SH-SY5Y (cell line): Measurements from ENCODE around the gene CRIM1.

ENCODE experiments used
- GATA2 ChIP-seq: IDR thresholded peaks from 2 replicates; pipeline ENCODE4 v1.6.1; 2011; ENCODE audit warnings: mild to moderate bottlenecking, low read depth, low read length
- GATA3 ChIP-seq: IDR thresholded peaks from 2 replicates; pipeline ENCODE4 v1.6.1; 2011; ENCODE audit warnings: low read depth, mild to moderate bottlenecking, low read length, moderate library complexity

The CRIM1 gene

DNA sequence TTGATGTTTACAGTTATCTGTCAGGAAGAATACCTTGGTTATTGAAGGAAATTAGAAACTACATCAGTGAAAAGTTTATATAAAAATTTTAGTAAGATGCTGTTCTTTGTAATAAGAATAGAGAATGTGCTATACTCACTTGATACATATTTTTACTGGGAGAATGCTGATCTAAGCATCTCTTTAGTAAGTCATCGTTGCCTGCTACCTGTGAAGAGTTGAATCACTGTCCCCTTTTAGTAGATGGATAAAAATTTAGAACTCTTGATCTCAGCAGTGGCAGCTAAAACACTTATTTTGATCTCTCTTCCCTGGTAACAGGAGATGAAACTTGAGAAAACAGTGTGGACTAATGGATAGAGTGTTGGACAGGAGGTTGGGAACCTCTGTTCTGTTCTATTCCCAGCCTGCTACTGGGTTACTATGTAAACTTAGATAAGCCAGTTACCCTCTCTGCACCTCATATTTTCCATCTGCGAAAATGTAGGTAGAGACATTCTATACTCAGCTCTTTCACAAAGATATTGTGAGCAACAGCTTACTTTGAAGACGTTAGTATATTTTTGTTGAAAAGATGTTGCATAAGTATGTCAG lies 142.1 kb downstream of the CRIM1 start:
- TF ChIP-seq GATA2 = no peak
- TF ChIP-seq GATA3 = no peak

DNA sequence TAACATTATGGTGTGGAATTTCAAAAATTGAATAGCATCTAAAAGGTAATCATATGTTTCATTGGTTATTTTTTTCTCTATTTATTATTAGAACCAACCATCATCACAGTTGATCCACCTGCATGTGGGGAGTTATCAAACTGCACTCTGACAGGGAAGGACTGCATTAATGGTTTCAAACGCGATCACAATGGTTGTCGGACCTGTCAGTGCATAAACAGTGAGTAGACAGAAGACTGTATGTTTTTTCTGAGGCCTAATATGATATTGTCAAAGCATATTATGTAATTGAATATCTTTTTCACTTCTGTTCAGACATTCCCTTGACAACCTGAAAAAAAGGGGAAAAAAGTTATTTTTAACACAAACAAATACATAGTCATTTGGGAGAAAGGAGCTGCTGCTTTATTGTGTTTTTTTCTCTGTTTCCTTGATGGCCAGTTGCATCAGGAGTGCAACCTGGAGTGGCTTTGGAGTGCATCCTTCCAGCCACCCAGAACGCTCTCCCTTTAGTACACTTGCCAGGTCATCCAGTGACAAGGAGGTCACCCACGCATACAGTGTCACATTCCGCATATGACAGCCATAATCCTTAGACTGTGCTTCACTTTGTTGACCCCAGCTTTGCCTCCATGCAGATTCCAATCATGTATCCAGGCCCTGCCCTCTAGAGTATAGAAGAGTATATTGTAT lies 143.7 kb downstream of the CRIM1 start:
- TF ChIP-seq GATA2 (no peak), GATA3 (no peak)

DNA sequence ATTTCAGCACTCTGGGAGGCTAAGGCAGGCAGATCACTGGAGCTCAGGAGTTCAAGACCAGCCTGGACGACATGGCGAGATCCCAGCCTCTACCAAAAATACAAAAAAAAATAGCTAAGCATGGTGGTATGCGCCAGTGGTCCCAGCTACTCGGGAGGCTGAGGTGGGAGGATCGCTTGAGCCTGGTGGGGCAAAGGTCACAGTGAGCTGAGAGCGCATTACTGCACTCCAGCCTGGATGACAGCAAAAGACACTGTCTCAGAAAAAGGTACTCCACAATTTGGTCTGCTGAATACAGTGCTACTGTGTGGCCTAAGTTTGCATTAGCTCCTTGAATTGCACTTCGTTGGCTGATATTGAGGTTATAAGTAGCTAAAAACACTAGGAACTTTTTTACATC lies 144.5 kb downstream of the CRIM1 start:
- TF ChIP-seq GATA3 (no peak), GATA2 (no peak)

DNA sequence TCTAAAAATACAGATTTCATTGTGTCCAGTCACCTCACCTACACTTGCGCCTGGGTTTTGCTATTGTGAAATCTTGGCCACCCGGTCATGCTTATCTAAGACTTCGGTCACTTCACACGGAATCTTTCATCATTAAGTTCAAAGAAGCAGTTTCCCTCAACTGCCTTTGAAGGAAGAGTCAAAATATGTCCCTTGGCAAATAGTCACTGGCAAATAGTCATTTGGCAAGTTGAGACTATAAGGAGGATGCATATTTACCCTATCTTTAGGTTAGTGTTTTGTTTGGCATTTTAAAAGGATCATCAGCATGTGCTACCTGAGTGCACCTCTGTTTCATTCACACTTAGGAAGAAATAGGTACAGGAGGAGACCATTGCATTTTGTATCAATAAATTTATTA lies 146.5 kb downstream of the CRIM1 start:
- TF ChIP-seq GATA2 (no peak), GATA3 (no peak)

DNA sequence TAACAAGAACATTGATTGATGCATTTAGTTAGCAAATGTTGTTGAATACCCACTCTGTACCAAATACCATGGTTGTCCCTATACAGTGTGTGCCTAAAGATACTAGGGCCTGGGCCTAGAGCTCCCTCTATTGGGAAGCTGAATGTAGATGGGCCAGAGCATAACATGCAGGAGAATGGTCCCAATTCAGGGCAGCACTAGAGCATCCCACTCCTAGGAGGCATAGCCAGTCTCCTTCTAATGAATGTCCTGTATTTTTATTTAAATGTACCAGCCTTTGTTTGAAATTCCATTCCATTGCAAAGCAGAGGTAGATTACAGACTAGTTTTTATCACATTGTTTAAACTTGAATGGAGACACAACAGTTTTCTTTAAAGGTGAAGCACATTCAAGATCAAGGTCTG lies 151.8 kb downstream of the CRIM1 start:
- no peak for TF ChIP-seq GATA3
- TF ChIP-seq GATA2 = no peak

DNA sequence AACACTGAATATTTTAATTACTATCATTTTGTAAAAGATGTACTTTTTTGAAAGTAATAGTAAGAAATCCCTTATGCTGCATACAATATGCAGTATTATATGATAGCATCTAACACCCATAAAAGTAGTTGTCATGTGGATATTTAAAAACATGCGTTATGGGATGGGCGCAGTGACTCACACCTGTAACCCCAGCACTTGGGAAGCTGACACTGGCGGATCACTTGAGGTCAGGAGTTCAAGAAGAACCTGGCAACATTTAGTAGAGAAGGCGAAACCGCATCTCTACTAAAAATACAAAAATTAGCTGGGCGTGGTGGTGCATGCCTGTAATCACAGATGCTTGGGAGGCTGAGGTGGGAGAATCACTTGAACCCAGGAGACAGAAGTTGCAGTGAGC lies 153.5 kb downstream of the CRIM1 start:
- TF ChIP-seq GATA3 = no peak
- no peak for TF ChIP-seq GATA2

DNA sequence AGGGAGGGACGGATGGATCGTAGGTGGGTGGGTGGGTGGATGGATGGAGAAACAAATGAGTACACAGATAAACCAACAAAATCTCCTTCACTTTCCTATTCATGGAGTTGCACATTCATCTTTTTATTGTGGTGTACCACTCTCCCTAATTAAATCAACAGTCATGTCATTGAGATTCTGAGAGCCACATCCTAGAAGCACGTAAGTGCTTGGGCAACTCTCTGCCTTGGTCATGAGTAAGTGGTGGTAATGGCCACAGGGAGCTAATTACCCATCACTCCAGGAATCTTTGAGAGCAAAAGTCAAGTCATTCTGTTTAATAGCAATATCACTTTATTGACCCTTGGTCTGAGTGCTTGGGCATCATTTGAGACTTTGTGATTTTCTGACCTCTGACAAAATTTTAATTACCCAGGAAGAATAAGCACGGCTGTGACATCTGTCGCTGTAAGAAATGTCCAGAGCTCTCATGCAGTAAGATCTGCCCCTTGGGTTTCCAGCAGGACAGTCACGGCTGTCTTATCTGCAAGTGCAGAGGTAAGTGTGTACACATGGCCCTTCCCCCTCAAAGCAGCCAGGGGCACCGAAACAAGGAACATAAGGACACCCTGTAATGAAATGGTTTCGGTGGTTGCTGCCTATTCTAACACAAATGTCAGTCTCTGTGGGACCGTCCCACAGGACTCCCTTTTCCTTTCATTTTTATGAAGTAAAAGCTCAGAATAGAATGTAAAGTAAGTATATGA lies 156.5 kb downstream of the CRIM1 start:
- TF ChIP-seq GATA2 (no peak), GATA3 (no peak)

DNA sequence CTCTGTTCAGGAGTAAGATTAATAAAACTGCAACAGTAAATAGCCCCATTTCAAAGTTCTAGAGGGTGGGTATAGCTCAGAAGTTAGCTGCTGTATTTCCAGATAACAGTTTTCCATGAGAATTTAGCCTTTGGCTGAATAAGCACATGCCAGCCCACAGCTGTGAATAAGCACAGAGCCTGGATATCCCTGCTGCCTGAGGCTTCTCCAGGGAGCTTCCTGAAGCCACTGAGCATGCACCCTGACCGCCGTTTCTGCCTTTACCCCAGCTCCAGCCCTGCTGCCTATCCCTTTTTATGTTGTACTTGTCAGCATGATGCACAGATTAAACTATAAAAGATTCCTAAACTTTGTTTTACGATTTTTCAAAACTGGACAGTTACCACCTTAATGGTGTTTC lies 157.1 kb downstream of the CRIM1 start:
- TF ChIP-seq GATA3 (no peak), GATA2 (no peak)

DNA sequence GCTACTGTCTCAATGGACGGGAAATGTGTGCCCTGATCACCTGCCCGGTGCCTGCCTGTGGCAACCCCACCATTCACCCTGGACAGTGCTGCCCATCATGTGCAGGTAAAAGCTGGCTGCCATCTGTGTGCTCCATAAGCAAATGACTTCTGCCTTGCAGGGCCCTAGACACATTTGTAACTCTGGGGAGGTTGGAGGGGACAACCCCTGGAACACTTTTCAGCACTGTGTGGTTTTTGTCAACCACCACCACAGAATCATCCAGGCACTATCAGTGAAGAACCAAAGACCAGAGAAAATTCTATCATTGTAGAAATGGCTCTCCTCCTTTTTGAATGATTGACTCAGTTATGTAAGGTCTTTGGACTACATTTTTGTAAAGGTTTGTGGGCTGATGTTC lies 158.1 kb downstream of the CRIM1 start:
- TF ChIP-seq GATA3 (no peak), GATA2 (no peak)

DNA sequence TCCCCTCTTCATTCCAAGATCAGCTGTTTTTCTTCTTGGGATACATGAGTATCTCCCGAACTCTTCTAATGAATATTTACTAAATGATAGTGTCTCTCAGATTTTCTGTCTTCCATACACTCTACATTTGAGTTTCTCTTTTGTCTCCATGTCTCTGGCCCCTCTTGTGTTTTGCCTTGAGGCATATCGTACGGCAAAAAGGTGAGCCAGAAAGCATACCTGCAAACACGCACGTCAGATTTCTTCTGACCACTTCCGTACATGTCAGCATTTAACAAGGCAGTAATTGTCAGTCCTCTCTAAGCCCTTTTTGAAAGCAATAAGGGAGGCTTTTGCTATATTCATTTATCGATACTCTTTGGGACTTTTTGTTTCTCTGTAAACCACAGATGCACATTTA lies 160.0 kb downstream of the CRIM1 start:
- TF ChIP-seq GATA3 (no peak), GATA2 (no peak)

DNA sequence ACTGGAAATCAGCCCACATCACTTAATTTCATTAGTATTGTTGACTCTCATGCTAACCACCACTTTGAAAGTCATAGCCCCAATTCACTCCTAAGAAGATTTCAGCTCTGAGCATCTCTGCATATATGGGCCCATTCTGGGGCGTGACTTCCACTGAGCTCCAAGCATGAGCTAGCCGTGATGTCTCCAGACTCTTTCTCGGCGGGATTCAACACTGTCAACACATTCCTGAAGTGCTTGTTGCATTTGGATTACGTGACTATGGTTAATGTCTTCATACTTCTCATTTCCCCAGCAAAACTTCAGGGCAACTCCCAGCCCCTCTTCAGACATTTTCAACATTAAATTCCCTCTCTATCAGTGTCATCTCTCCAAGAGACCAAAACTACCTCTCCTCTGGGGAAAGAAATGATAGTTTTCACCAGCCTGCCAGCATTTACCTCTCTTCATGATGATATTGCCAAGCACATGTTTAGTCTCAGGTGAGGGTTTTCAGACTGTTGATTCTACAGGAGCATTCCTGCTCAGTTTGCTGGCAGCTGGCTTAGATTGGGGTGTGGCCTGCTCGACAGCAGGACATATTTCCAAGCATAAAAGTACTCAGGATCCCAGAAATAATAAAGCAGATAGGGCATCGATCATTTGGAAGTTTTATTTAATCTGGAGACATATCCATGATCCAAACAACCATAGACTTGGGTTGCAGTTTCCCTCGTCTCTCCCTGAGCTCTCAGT lies 160.7 kb downstream of the CRIM1 start:
- TF ChIP-seq GATA2 (no peak), GATA3 (no peak)

DNA sequence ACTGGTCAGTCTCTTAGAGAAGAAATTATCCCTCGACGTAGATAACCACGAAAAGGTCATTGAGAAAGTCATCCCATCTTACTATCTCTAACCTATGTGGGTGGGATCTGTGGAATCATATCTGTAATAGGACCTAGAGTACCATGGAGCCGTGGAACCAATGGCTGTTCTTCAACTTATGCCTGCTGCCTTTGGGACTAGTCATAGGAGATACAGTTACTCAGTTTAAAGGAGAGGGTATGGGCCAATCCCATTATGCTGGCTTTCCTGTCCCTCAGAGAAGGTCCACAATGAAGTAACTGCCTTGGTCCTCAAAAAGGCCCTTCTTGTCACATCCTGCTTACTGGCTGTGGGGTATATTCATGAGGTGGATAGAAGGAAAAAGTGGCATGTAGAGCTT lies 164.9 kb downstream of the CRIM1 start:
- TF ChIP-seq GATA2 (no peak), GATA3 (no peak)

DNA sequence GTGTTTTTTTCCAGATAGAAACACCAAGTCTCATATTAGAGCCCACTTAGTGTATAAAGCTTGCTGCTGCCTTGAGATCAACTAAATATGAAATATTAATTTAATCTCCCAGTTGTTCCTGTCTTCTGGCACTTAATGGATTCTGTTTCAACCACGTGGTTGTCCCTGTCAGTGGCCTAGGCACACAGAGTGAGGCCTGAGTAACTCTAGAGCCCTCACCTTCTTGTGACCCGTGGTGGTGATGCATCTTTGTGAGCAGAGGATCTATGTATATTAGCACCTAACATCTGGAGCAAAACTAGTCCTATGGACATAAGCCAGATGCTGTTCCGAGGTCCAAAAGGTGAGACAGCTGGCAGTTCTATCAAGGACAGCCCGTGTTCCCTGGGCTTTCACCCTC lies 167.6 kb downstream of the CRIM1 start:
- TF ChIP-seq GATA2 = no peak
- no peak for TF ChIP-seq GATA3

DNA sequence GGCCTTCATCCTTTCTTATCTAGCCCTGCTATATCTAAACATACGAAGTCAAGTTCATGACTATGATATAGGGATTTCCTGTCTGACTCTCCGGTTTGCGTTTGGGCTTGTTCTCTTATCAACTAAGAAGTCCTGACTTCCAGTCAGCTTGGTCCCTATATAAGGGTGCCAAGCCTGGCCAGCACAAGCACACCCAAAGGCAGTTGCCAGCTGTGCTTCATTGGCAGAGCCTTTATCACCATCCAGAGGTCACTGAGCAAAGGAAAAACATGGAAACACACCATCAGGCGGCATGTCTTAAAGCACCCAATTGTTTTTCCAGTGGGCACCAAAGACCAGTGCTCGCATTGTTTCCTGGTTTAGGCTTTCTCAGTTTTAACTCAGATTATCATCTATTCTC lies 169.7 kb downstream of the CRIM1 start:
- no peak for TF ChIP-seq GATA3
- TF ChIP-seq GATA2 = no peak
